ENCODE results near the gene PPFIA2.

Gene PPFIA2

DNA sequence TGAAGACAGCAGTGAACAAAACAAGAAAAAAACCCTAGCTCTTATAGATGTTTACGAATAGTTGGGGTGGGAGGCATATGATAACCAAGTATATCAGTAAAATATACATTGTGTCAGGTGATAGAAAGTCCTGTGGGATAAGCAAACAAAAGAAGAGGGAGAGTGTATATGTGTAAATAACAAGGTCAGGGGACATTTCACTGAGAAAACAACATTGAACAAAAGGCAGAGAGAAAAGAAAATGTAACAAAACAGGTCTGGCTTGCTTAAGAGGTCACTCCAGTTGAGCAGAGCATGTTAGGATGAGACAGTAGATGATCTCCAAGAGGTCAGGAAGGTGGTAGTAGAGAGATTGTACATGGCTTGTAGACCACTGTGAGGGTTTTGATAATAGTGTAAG is 377.2 kb downstream of the PPFIA2 start:
- TF ChIP-seq, protein P1, sequence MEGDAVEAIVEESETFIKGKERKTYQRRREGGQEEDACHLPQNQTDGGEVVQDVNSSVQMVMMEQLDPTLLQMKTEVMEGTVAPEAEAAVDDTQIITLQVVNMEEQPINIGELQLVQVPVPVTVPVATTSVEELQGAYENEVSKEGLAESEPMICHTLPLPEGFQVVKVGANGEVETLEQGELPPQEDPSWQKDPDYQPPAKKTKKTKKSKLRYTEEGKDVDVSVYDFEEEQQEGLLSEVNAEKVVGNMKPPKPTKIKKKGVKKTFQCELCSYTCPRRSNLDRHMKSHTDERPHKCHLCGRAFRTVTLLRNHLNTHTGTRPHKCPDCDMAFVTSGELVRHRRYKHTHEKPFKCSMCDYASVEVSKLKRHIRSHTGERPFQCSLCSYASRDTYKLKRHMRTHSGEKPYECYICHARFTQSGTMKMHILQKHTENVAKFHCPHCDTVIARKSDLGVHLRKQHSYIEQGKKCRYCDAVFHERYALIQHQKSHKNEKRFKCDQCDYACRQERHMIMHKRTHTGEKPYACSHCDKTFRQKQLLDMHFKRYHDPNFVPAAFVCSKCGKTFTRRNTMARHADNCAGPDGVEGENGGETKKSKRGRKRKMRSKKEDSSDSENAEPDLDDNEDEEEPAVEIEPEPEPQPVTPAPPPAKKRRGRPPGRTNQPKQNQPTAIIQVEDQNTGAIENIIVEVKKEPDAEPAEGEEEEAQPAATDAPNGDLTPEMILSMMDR (IDR thresholded peaks at IDR 0.05; ENCODE audit: low read depth, low read length) = no peak
- no peak for DNase-seq (ENCODE audit: extremely low read depth, low read depth)

DNA sequence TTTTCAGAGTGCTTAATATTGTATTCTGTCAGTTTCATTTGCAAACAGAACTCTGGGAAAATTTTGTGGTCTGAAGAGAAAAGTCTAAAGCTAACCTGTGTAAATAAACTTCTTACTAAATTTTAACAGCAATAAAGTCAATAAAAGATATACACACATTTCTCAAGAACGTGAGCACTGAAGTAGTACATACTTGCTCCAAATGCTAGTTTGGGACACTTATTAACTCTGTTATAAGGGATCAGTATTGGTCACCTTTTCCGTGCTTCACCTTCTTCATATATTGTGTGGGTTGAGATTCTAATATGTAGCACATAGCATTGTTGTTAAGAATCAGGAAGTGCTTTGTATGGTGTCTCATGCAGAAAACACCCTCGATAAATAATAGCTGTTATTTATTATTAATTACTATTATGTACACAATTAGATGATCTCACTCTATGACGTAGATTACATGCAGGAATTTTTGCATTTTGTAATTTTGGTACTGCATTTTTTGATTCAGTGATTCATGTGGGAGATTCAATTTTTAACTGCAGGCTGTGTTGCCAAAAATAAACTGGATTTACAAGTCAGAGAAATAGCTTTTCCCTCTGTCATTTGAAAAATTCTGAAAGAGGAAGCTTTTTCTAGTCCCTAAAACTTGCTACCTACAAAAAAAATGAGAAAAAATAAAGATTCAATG is 380.4 kb downstream of the PPFIA2 start:
- TF ChIP-seq, protein P1 (IDR thresholded peaks at IDR 0.05; ENCODE audit: low read depth, low read length) = no peak
- no peak for DNase-seq (ENCODE audit: extremely low read depth, low read depth)

DNA sequence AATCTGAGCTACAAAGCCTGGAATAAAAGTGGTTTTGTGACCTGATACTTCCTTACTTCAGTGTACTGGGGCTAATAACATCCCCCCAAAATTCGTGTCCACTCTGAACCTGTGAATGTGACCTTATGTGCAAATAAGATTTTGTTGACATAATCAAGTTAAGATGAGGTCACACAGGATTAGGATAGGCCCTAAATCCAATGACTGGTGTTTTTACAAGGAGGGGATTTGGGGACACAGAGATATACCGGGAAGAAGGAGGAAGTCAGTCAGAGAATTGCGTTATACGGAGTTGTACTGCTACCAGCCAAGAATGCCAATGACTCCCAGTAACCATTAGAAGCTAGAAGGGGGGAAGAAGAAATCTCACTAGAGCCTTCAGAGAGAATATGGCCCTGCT is 381.4 kb downstream of the PPFIA2 start:
- DNase-seq (ENCODE audit: extremely low read depth, low read depth) = no peak
- TF ChIP-seq, protein P1 (IDR thresholded peaks at IDR 0.05; ENCODE audit: low read depth, low read length) = no peak

DNA sequence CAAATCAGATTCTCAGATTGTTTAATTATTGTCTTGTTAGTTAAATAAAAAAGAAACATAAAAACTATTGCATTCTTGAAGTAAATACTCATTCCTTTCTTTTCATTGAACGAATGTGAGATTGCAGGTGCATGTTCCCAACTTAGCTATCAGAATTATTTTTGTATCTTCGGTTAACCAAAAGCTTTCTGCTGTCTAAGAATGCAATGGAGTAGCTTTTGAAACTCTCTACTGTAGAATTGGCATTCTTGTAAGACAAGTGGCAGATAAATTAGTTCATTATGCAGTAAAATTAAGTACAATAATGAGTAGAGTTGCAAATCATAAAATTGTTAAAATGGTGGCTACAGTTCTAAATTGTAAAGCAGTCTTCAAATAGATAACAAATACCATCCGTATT is 383.2 kb downstream of the PPFIA2 start:
- DNase-seq (ENCODE audit: extremely low read depth, low read depth) = no peak
- TF ChIP-seq, protein P1 (IDR thresholded peaks at IDR 0.05; ENCODE audit: low read depth, low read length) = no peak

DNA sequence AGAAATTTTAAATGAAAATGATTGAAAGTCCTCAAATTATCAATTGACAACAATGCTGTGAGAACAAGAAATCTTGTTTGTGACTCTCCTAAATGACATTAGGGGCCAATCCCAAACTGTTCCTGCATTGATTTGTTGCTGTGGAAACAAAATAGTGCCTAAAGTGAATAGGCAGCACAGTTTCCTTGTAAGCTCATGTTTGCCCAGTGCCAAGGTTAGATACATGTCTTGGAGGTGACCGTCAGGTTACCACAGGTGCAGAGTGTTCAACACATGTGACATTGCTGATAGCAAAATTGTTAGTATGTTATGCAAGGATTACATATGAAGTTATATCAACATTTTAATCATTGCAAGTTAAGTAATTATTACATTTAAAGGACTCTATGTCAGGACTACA is 388.7 kb downstream of the PPFIA2 start:
- no peak for DNase-seq (ENCODE audit: extremely low read depth, low read depth)
- TF ChIP-seq, protein P1 (IDR thresholded peaks at IDR 0.05; ENCODE audit: low read depth, low read length) = no peak

DNA sequence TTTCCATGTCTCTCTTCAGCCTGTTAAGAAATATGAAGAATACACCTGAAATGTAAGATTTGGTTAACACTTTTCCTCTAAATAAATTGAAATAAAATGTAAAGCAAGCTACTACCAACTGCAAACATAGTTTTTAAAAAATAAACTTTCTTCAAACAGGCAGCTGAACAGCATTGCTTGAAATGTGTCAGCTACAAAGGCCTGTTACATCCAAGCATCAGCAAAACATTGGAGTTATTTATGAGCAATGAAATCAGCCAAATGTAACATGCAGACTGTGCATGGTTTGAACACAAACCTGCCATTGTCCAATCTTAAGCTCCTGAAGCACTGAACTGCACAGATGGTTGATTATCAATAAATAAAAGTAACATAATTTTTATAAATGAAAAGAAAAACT is 390.0 kb downstream of the PPFIA2 start:
- no peak for DNase-seq (ENCODE audit: extremely low read depth, low read depth)
- TF ChIP-seq, protein P1 (IDR thresholded peaks at IDR 0.05; ENCODE audit: low read depth, low read length) = no peak

DNA sequence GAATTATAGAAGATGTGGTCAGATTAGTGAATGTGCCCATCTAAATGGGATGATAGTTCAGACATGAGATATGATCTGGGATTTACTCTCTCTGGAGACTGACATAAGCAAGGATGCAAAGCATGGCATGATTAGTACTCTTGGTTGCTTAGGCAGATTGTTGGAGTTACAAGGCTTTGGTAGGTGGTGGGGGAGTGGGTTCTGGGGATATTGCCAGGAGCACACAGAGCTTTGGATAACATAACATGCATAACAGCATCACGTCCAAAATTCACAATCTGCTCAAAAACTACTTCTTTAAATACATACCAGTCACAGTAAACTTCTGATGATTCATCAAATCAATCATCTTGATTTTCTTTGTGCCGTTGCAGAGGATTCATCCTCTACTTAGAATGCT is 393.9 kb downstream of the PPFIA2 start:
- no peak for DNase-seq (ENCODE audit: extremely low read depth, low read depth)
- TF ChIP-seq, protein P1 (IDR thresholded peaks at IDR 0.05; ENCODE audit: low read depth, low read length) = no peak

Measured in AG09319 (cell line).